Heart right ventricle (tissue), 16 donors: ENCODE measurements around the gene MFSD8. TPM values are rescaled to one million over a fixed set of nuclear protein-coding genes. Genes with fewer than 3 reads are reported as not detected.
A peak's percentile ranks its signal among the peaks of the same experiment; 100 is the strongest.

Experiments used
- ATAC-seq, 8 donors: fragments of 200-7000 bp; cut with Tn5 transposase; one replicate each; pipeline ENCODE4 v1.9.1; 2020; ENCODE audit warnings: mild to moderate bottlenecking in 8 of 8, moderate library complexity in 8 of 8, moderate number of reproducible peaks in 1 of 8
- DNase-seq, 2 donors: peaks; one replicate each; pipeline ENCODE4 v3.0.0-alpha.2; 2020
- H3K27ac ChIP-seq, 10 donors: fragments of 200-600 bp; sonication (generic) in 2 of 10; one replicate each; pipeline versions ENCODE4 v1.5.0 to v1.8.0; 2020 to 2022; ENCODE audit warnings: mild to moderate bottlenecking in 3 of 10
- H3K27me3 ChIP-seq, 7 donors: fragments of 200-600 bp; one replicate each; pipeline ENCODE4 v1.8.0; 2021 to 2022; ENCODE audit warnings: mild to moderate bottlenecking in 2 of 7
- H3K36me3 ChIP-seq, 9 donors: fragments of 200-600 bp; sonication (generic) in 1 of 9; one replicate each; pipeline versions ENCODE4 v1.5.0 to v1.8.0; 2020 to 2022; ENCODE audit warnings: mild to moderate bottlenecking in 2 of 9
- H3K4me1 ChIP-seq, 9 donors: fragments of 200-600 bp; sonication (generic) in 1 of 9; one replicate each; pipeline versions ENCODE4 v1.5.0 to v1.8.0; 2020 to 2022; ENCODE audit warnings: mild to moderate bottlenecking in 4 of 9
- H3K4me3 ChIP-seq, 10 donors: fragments of 200-600 bp; sonication (generic) in 2 of 10; one replicate each; pipeline versions ENCODE4 v1.5.0 to v1.8.0; 2020 to 2022; ENCODE audit warnings: mild to moderate bottlenecking in 7 of 10, moderate library complexity in 2 of 10
- H3K9me3 ChIP-seq, 11 donors: fragments of 200-600 bp in 10 of 11; sonication (generic) in 2 of 11; one replicate each; pipeline versions ENCODE4 v1.5.0 to v1.8.0; 2013 to 2022; ENCODE audit warnings: mild to moderate bottlenecking in 2 of 11, control low read depth in 1 of 11, moderate library complexity in 1 of 11
- WGBS, 2 donors: extraction: QIAGEN DNeasy Blood & Tissue Kit; methylation state at CpG; one replicate each; pipeline ENCODE4 v1.1.7; 2013; ENCODE audit warnings: inconsistent platforms in 1 of 2; 5-methylcytosine and 5-hydroxymethylcytosine counted together
- intact Hi-C, 10 donors: fragments of 100-400 bp; cut with DNase I; formaldehyde crosslinking; loops; one replicate each; pipeline versions ENCODE4 v1.11.1 to v1.14.2; 2022
- long read RNA-seq, 3 donors: library from polyadenylated mRNA; unstranded; transcript quantifications; one replicate each; pipeline ENCODE4 v2.0.0, GENCODE V29; 2020 to 2021
- polyA plus RNA-seq, 2 donors: library from polyadenylated mRNA; stranded (reverse); fragments of 200-250 nt; gene quantifications; one replicate each; pipeline ENCODE4 v1.2.3, GENCODE V29; 2013
- total RNA-seq, 10 donors: library from RNA; stranded (reverse); fragmentation: NEBNext Ultra II Directional in 3 of 10; extraction: Animal tissue kit (Norgen Biotek cat#: 25700) in 3 of 10; gene quantifications; one replicate each; pipeline versions ENCODE4 v1.2.1 to v1.2.4, GENCODE V29; 2021 to 2023
- TF ChIP-seq, protein P1 (sequence below), 9 donors: fragments of 200-600 bp; sonication (generic) in 2 of 9; IDR thresholded peaks; one replicate each; pipeline versions ENCODE4 v1.5.0 to v1.8.0; 2021 to 2022; ENCODE audit warnings: antibody characterized with exemption in 9 of 9, mild to moderate bottlenecking in 5 of 9, moderate library complexity in 1 of 9
- donor health status: Arrhythmogenic right ventricular cardiomyopathy.
- donor health status: ischemic (EF 13 %, LVEDD 7.1; RV severe dilation, severe dysfunction).
- donor health status: healthy with polysubstance abuse.
- donor health status: DM: no; HTN: yes; CAD: no.
- donor health status: DM: no; HTN: no; CAD: no.
- donor health status: ischemic (EF 25% LVEDD 6.9; RV normal size, moderate dysfunction).
- donor health status: ischemic (EF 25% LVEDD 5.7; RV mildly dilated, moderate dysfunction).
- donor health status: healthy.
- donor health status: DM: yes; HTN: yes; CAD: no.
- donor health status: Ischemic cardiomyopathy.
- donor health status: ischemic (EF 35%, LVEDD 5.7; RV mildly dilated, moderate dysfunction).
- donor health status: nonischemic (EF 11% LVEDD 7.7; RV severe dilation, severe dysfunction).
- donor health status: DM: yes; HTN: yes; CAD: no.
- donor health status: PGD.
- donor health status: ischemic (EF 29% LVEDD 5.4; RV normal size, mild dysfunction).
- donor health status: nonischemic (EF 23%, LVEDD 6.1; RV moderate dilation, normal function).

The MFSD8 gene, protein sequence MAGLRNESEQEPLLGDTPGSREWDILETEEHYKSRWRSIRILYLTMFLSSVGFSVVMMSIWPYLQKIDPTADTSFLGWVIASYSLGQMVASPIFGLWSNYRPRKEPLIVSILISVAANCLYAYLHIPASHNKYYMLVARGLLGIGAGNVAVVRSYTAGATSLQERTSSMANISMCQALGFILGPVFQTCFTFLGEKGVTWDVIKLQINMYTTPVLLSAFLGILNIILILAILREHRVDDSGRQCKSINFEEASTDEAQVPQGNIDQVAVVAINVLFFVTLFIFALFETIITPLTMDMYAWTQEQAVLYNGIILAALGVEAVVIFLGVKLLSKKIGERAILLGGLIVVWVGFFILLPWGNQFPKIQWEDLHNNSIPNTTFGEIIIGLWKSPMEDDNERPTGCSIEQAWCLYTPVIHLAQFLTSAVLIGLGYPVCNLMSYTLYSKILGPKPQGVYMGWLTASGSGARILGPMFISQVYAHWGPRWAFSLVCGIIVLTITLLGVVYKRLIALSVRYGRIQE
- total RNA-seq, result 10 to 100 TPM in 6 of 10 donors, 1 to 10 TPM in 4; 6.9 to 14.3 (median 11.0) TPM
- 10 to 100 TPM in 1 of 2 donors, 1 to 10 TPM in 1; 3.7 to 15.0 TPM for polyA plus RNA-seq
- long read RNA-seq, donor 1, full-length matches to known transcripts, result 4 of 5 reads
- long read RNA-seq, donor 1, partial matches to known transcripts, result 0 of 5 reads
- long read RNA-seq, donor 1, other reads (novel, unspliced or antisense), result 1 of 5 reads
- long read RNA-seq, donor 2, full-length matches to known transcripts, result 6 of 10 reads
- long read RNA-seq, donor 2, partial matches to known transcripts, result 0 of 10 reads
- long read RNA-seq, donor 2, other reads (novel, unspliced or antisense), result 4 of 10 reads
- long read RNA-seq, donor 3, full-length matches to known transcripts, result 14 of 19 reads
- long read RNA-seq, donor 3, partial matches to known transcripts, result 1 of 19 reads
- long read RNA-seq, donor 3, other reads (novel, unspliced or antisense), result 4 of 19 reads

DNA sequence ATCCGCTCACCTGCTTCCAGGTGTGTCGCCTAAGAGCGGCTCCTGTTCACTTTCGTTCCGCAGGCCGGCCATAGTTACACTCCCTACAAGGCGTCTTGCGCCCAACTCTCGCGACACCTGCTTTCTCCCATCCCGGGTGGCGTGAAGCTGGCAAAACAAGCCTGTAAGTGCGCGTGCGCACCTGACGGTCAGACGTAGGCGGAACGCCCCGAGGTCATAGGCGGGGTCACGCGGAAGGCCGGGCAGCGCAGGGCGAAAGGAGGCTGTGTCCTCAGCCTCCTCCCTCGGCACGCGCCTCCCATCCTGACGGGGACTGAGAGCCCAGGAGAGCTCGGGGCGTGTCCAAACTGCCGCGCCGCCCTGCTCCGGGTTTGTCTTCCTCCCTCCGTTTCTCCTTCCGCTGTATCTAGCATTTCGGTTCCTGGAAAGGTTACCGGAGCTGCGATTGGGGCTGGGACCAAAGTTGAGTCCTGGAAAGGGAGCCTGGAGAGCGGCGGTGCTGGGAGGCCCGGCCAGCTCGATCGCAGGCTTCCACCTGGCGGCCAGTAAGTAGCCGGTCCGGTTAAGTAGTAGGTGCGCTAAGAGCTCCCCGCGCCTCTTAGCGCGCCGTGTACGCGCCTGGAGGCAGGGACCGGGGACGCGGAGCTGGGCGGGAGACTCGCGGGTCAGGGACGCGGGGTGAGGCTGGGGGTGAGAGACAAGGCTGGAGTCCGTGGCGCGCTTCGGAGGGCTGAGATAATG is at the start of gene MFSD8, which contains the start of gene ABHD18:
Gene MFSD8, minus strand, starts transcription at position 112 of the 741 bp plus-strand sequence. Its CDS starts 40 bp downstream, at position 72.
Gene ABHD18, plus strand, starts transcription at position 345 of the 741 bp plus-strand sequence. CDS start 17,550 bp downstream, outside the sequence.
- TF ChIP-seq, protein P1, sequence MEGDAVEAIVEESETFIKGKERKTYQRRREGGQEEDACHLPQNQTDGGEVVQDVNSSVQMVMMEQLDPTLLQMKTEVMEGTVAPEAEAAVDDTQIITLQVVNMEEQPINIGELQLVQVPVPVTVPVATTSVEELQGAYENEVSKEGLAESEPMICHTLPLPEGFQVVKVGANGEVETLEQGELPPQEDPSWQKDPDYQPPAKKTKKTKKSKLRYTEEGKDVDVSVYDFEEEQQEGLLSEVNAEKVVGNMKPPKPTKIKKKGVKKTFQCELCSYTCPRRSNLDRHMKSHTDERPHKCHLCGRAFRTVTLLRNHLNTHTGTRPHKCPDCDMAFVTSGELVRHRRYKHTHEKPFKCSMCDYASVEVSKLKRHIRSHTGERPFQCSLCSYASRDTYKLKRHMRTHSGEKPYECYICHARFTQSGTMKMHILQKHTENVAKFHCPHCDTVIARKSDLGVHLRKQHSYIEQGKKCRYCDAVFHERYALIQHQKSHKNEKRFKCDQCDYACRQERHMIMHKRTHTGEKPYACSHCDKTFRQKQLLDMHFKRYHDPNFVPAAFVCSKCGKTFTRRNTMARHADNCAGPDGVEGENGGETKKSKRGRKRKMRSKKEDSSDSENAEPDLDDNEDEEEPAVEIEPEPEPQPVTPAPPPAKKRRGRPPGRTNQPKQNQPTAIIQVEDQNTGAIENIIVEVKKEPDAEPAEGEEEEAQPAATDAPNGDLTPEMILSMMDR (IDR thresholded peaks at IDR 0.05), result peak in 8 of 9 donors; percentile 19 to 64 (median 44)
- ATAC-seq, result peak; percentile 97 to 99 (median 97)
- peak; percentile 98 to 99 for DNase-seq
- Histone ChIP-seq H3K4me1 (peaks cover 0 to 54% (median 34%) of the 10 kb centered on the region in 9 donors), H3K9me3 (no peaks in the 10 kb centered on the region), H3K27ac (peak within 1 kb of the TSS; percentile 76 to 96 (median 93)), H3K36me3 (no peaks in the 10 kb centered on the region), H3K27me3 (no peaks in the 10 kb centered on the region), H3K4me3 (peak within 1 kb of the TSS; percentile 60 to 98 (median 82))
- intact Hi-C loops, result loop anchor here in 6 of 10 donors (5.0 to 10.0 kb wide), 5 partner anchors 80 to 183 kb away; partner anchors contain the start of genes HSPA4L (in 4 of the 6), LARP1B (in 4 of the 6) and PLK4 (in 1 of the 6)
- 0% methylated on average over 68 to 69 of the region's 69 CpGs for WGBS, 2 donors

DNA sequence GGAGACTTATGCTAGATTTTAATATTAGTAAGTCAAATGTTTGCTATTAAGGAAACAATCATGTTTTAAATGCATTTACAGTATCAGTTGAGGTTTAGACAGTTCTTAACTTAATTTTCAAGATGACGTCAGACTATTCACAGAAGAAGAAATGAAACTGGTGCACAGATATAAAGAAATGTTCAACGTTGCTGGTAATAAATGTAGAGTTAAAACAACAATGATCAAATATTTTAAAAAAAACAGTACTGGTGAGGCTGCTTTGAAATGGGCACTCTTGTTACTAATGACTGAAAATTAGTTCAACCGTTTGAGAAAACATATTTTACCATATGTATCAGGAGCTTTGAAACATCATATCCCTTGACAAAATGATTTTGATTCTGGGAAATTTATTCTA is 44.5 kb upstream of the MFSD8 start:
- TF ChIP-seq, protein P1 (IDR thresholded peaks at IDR 0.05), result no peak
- ATAC-seq, result no peak
- no peak overlapping the region for H3K4me3 ChIP-seq
- WGBS, 2 donors, result 79 to 82% methylated on average over 3 of the region's 3 CpGs
- no peak overlapping the region for H3K27ac ChIP-seq
- DNase-seq, result no peak
- H3K36me3 ChIP-seq, result peaks cover 0 to 70% (median 11%) of the 10 kb centered on the region in 9 donors
- H3K4me1 ChIP-seq, result no peaks in the 10 kb centered on the region
- H3K27me3 ChIP-seq, result no peaks in the 10 kb centered on the region
- intact Hi-C loops, result no loop called here
- H3K9me3 ChIP-seq, result no peaks in the 10 kb centered on the region

DNA sequence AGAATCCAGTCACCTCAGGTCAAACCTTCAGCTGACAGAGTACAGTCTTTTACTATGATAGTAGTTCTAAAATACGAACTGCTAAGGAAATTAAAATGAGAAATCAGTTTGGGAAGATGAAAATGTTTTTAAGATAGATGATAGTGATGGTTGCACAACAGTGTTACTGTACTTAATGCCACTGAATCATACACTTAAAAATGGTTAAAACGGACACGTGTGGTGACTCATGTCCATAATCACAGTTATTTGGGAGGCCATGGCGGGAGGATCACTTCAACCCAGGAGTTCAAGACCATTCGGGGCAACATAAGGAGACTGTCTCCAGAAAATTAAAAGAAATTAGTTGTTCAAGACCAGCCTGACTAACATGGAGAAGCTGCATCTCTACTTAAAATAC is 41.6 kb upstream of the MFSD8 start:
- Histone ChIP-seq H3K27me3 (no peaks in the 10 kb centered on the region), H3K9me3 (no peaks in the 10 kb centered on the region), H3K36me3 (peaks cover 0 to 65% (median 8%) of the 10 kb centered on the region in 9 donors), H3K4me3 (no peak overlapping the region), H3K4me1 (no peaks in the 10 kb centered on the region), H3K27ac (no peak overlapping the region)
- 92 to 96% methylated on average over 5 of the region's 5 CpGs for WGBS, 2 donors
- intact Hi-C loops, result no loop called here
- TF ChIP-seq, protein P1 (IDR thresholded peaks at IDR 0.05), result no peak
- no peak for ATAC-seq
- no peak for DNase-seq
